Activated CD4-positive, alpha-beta T cell treated with anti-CD3 and anti-CD28 coated beads, Interleukin-2, amount 10 ng/mL, durations not matched to agents 7 days and 5 days (primary cell): ENCODE data around the gene ESAM. TPM values are rescaled to one million over a fixed set of nuclear protein-coding genes. Genes with fewer than 3 reads are reported as not detected.

ENCODE experiments used
- CTCF ChIA-PET: fragments of 350-600 bp; sonication (Branson Sonifier 250); formaldehyde crosslinking; loops from one replicate; lab custom pipeline; 2021; ENCODE audit warnings: antibody characterized with exemption; lab: Charles Lee
- POLR2A ChIA-PET: fragments of 350-600 bp; sonication (Branson Sonifier 250); formaldehyde crosslinking; loops from one replicate; lab custom pipeline; 2021; ENCODE audit warnings: antibody characterized with exemption; lab: Charles Lee
- DNase-seq: peaks from one replicate; pipeline ENCODE4 v3.0.0-alpha.2; 2020
- H3K27ac Mint-ChIP-seq: one replicate; pipeline ENCODE4 v1.8.0; 2021; ENCODE audit warnings: mild to moderate bottlenecking, moderate library complexity, mixed read lengths
- H3K27me3 Mint-ChIP-seq: one replicate; pipeline ENCODE4 v1.8.0; 2021; ENCODE audit warnings: mixed read lengths
- H3K36me3 Mint-ChIP-seq: one replicate; pipeline ENCODE4 v1.8.0; 2021; ENCODE audit warnings: low read depth, mixed read lengths
- H3K4me1 Mint-ChIP-seq: one replicate; pipeline ENCODE4 v1.8.0; 2021; ENCODE audit warnings: mixed read lengths
- H3K4me3 Mint-ChIP-seq: one replicate; pipeline ENCODE4 v1.8.0; 2021; ENCODE audit warnings: mild to moderate bottlenecking, moderate library complexity, mixed read lengths
- H3K9me3 Mint-ChIP-seq: one replicate; pipeline ENCODE4 v1.8.0; 2021; ENCODE audit warnings: mixed read lengths
- total RNA-seq, 2 experiments: library from RNA; stranded (reverse); gene quantifications; one replicate each; pipeline ENCODE4 v1.2.3, GENCODE V29; 2021

Gene ESAM
- total RNA-seq, 2 experiments from 2014 or later = 0.19 to 0.45 TPM

DNA sequence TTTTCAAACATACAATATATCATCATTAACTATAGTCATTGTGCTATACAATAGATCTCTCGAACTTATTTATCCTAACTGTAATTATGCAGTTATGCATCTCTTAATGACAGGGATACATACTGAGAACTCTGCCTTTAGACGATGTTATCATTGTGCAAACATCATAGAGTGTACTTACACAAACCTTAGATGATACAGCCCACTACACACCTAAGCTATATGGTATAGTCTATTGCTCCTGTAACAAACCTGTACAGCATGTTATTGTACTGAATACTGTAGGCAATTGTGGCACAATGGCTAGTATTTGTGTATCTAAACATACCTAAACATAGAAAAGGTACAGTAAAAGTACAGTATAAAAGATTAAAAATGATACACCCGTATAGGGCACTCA, 49.7 kb downstream of the ESAM start:
- Mint-ChIP-seq H3K4me1 (peaks cover 1% of the 10 kb centered on the region), H3K36me3 (no peaks in the 10 kb centered on the region), H3K4me3 (no peak overlapping the region), H3K27ac (no peak overlapping the region), H3K9me3 (peaks cover 3% of the 10 kb centered on the region), H3K27me3 (peaks cover 24% of the 10 kb centered on the region)
- CTCF ChIA-PET = no interaction called here
- DNase-seq = no peak
- POLR2A ChIA-PET = no interaction called here

DNA sequence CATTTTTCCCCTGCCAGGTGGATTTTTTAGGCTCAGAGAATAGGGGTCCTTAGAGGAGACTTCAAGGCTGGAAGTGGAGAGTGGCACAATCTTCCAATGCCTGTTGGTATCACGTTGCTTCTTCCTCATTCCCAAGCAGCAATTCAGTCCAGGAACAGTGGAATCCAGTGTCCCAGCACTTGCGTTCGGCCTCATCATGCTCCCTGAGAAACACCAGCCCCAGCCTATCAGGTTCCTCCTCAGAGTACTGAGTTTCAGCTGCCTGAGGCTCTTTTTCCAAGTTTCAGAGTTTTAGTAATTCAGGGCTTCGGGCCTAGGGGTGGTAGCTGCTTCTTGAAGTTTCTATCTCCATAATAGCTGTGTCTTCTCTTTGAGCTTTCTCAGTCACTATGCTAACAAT, 54.3 kb downstream of the ESAM start:
- no peak for DNase-seq
- Mint-ChIP-seq H3K9me3 (peaks cover 3% of the 10 kb centered on the region), H3K27ac (no peak overlapping the region), H3K4me3 (no peak overlapping the region), H3K4me1 (no peaks in the 10 kb centered on the region), H3K27me3 (no peaks in the 10 kb centered on the region), H3K36me3 (no peaks in the 10 kb centered on the region)
- ChIA-PET CTCF (no interaction called here), POLR2A (no interaction called here)

Other genes starting within 250 kb of the ESAM start
- gene OR8B12, start 218.6 kb downstream of the ESAM start, total RNA-seq = not detected
- not detected for gene OR8A1, start 192.3 kb downstream of the ESAM start, total RNA-seq
- gene PANX3, start 150.9 kb downstream of the ESAM start, total RNA-seq = not detected
- gene TBRG1, start 139.4 kb downstream of the ESAM start, total RNA-seq = 10 to 100 TPM; 39.6 to 47.4 TPM
- 1 to 10 TPM; 6.5 to 7.5 TPM for gene SIAE, start 88.6 kb downstream of the ESAM start, total RNA-seq
- gene SPA17, start 88.4 kb downstream of the ESAM start, total RNA-seq = 1 to 10 TPM; 1.1 to 1.8 TPM
- 10 to 100 TPM in 1 of 2 experiments, 1 to 10 TPM in 1; 8.9 to 11.6 TPM for gene NRGN, start 22.3 kb downstream of the ESAM start, total RNA-seq
- gene VSIG2, start 10.0 kb downstream of the ESAM start, total RNA-seq = under 1 TPM in 1 of 2 experiments, not detected in 1; 0.22 TPM
- 10 to 100 TPM in 1 of 2 experiments, 1 to 10 TPM in 1; 9.5 to 10.5 TPM for gene MSANTD2, start 38.1 kb upstream of the ESAM start, total RNA-seq
- 10 to 100 TPM; 12.0 to 12.1 TPM for gene ROBO3, start 103.1 kb upstream of the ESAM start, total RNA-seq
- gene ROBO4, start 135.6 kb upstream of the ESAM start, total RNA-seq = not detected
- not detected for gene HEPN1, start 157.0 kb upstream of the ESAM start, total RNA-seq
- not detected for gene HEPACAM, start 173.8 kb upstream of the ESAM start, total RNA-seq
- 1 to 10 TPM; 7.3 to 9.0 TPM for gene CCDC15, start 191.9 kb upstream of the ESAM start, total RNA-seq